ENCODE results near the gene ADCY9.
A peak's percentile ranks its signal among the peaks of the same experiment; 100 is the strongest.
"Not testable (repeated sequence)": the region's sequence is repeated elsewhere in the genome, so short reads cannot be mapped to it uniquely, and the experiment has no call there.

ADCY9 gene

GRCh38 chr16:4062212-4062802 is 53.9 kb downstream of the ADCY9 start:
- DNase-seq: no peak

- no peak for DNase-seq
Measured at GRCh38 chr16:4060823-4061222, 55.4 kb downstream of the ADCY9 start.

GRCh38 chr16:4060009-4060408 is 56.2 kb downstream of the ADCY9 start:
- no peak for DNase-seq

GRCh38 chr16:4058386-4058785 is 57.9 kb downstream of the ADCY9 start:
- DNase-seq: no peak

DNA sequence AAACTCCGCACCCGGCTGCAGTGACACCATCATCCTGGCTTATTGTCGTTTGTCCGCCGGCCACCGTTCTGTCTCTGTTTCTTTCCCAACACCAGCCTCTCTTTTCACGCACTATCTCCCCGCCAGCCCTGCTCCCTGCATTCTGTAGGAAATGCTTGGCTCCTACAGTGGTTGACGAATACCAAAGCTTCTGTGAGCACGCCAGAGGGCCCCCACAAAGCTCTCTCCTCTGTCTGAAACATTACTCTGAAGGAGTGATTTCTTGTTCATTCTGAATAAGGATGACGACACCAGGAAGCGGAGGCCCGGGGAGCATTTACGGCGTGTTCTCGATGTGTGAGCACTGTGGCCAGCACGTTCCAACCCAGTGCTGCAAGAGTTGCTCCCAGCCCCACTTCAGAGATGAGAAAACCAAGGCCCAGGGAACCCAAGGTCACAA is 58.8 kb downstream of the ADCY9 start:
- no peak for DNase-seq

DNA sequence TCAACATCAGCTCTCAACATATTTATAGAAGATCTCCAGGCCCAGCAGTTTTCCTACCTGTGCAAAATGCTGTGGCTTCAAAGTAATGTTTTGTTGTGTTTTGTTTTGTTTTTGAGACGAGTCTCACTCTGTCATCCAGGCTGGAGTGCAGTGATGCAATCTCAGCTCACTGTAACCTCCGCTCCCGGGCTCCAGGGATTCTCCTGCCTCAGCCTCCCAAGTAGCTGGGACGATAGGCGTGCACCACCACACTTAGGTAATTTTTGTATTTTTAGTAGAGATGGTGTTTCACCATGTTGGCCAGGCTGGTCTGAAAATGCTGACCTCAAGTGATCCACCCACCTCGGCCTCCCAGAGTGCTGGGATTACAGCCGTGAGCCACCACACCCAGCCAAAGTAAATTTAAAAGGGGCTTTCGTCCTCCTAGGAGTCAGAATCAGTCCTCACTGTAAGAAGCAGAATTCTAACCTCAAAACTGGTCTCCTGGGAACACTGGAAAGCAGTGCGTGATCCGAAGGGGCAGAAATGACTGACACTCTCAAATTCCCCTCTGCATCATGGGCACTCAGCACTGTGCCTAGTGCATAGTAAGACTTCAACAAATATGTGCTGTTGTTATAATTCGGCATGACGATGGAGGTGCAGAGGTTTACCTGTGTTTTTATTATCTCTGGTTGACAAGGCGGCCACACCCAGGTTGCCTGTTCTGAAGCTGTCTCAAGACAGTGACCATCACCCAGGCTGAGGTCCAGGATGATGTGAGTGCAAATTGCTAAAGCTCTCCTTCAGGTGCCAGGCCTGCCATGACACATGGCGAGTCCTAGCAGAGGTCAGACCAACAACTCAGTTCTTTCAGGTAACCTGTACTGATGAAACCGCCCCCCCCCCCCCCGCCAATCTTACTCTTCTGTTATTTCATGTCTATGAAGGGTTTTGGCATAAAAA is 59.8 kb downstream of the ADCY9 start:
- DNase-seq: no peak

DNA sequence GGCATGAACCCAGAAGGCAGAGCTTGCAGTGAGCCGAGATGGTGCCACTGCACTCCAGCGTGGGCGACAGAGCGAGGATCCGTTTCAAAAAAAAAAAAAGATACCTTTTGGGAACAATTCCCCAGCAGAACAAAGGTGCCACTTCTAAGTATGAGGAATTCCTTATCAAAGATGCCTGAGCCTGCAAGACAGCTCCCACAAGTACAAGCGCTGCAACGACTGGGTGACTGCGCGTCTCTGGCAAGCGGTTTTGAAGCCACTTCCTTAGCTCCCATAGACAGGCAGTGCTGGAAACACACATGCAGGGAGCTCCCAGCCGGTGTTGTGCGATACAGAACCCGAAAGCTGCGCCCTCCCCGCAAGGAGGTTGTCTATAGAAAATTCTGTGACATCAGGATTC is 60.5 kb downstream of the ADCY9 start:
- no peak for DNase-seq

GRCh38 chr16:4053301-4053845 is 62.9 kb downstream of the ADCY9 start:
- peak; percentile 85 to 89 for DNase-seq

GRCh38 chr16:4052801-4053293 is 63.4 kb downstream of the ADCY9 start:
- peak; percentile 19 to 25 for DNase-seq

- no peak for DNase-seq
Measured at GRCh38 chr16:4052096-4052495, 64.1 kb downstream of the ADCY9 start.

- DNase-seq: no peak
Measured at GRCh38 chr16:4051591-4051990, 64.7 kb downstream of the ADCY9 start.

GRCh38 chr16:4049031-4049430 is 67.2 kb downstream of the ADCY9 start:
- DNase-seq: no peak

GRCh38 chr16:4048481-4048880 is 67.8 kb downstream of the ADCY9 start:
- no peak for DNase-seq

DNA sequence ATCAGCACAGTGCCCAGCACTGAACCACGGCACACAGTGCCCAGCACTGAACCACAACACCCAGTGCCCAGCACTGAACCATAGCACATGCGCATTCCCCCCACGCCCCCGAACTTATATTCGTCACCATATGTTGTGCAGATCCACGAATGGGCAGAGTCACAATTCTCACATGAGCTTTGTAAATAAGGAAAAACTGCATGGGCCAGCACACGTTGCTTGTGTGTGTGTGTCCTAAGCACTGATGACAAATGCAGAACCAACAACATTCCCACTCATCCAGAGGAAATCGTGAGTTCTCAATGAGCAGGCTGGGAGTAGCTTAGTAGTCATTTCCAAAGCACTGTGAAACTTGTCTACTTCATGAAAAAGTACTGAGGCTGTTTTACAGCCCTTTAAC is 70.0 kb downstream of the ADCY9 start:
- DNase-seq: no peak

DNA sequence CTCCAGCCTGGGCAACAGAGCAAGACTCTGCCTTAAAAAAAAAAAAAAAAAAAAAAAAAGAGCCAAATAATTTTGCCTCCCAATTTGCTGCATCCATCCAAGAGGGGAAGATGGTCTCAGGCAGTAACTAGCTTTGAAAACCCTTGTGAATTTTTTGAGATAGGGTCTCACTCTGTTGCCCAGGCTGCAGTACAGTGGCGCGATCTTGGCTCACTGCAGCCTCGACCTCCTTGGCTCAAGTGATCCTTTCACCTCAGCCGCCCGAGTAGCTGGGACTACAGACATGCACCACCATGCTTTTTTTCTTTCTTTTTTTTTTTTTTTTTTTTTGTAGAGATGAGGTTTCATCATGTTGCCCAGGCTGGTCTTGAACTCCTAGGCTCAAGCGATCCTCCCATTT is 70.7 kb downstream of the ADCY9 start:
- not testable (repeated sequence) for DNase-seq

GRCh38 chr16:4042581-4042980 is 73.7 kb downstream of the ADCY9 start:
- DNase-seq: no peak

DNA sequence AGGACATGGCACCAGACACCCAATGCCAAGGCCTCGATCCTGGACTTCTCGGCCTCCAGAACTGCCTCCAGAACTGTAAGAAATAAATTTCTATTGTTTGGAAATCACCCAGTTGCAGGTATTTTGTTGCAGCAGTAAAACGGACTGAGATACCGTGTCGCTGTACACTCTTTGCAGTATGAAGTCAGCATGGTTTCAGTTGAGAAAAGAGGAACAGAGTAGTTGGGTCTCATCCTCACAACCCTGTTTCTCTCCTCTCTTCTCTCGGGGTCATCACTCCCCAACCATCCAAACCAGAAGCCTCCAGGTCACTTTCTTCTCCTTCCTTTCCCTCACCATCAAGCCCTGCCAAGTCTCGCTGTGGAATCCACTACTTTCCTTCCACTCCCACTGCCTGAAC is 77.8 kb downstream of the ADCY9 start:
- DNase-seq: no peak

GRCh38 chr16:4036952-4037351 is 79.3 kb downstream of the ADCY9 start:
- not testable (repeated sequence) for DNase-seq

DNA sequence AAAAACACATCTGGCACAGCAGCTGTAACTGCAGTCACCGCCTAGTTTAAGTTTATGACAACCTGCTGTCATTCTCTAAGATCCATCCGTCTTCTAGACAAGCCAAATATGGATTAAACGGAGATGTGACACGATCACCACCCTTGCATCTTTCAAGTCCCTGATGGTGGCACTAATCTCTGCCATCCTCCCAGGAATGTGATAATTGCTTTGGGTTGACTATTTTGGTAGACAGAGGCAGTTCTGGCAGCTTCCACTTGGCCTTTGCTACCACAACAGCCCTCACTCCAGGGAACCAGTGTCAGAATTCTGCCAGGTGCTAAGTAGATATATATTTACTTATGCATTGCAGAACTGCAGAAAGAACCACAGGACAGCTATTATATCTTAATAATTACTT is 81.3 kb downstream of the ADCY9 start:
- no peak for DNase-seq

DNA sequence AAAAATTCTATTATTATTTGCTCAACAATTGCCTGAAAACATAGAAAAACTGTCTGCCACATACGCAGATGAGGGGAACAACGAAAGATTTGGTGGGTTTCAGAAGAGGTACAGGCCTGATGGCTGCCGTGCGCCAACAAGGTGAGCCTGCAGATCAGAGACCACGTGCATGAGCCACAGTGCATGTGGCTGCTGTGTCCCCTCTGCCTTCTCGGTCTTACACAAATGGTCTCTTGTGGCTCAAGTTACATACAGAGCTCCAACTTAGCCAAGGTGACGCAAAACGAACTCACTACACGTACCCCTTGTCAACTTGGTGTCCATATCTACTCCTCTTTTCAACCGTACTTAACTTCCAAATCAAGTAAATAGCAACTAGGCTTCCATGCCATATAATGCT is 82.3 kb downstream of the ADCY9 start:
- no peak for DNase-seq

DNA sequence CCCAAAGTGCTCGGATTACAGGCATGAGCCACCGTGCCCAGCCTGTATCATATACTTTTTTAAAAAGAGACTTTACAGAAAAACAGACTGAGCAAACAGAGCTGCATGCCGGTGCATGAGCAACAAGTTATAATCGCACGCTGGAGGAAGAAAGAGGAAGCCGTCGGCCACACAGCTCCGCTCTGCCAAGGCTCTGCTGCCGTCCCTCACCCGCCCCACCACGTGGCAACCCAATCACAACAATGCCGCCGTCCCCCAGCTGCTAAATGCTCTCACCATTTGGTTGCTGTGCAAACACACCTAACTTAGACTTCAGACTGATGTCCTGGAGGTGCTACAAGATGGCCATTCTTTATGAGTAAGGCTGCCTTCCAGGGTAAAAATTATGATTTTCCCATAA is 83.5 kb downstream of the ADCY9 start:
- DNase-seq: peak; percentile 64 to 69

GRCh38 chr16:4028144-4028543 is 88.1 kb downstream of the ADCY9 start:
- DNase-seq: no peak

GRCh38 chr16:4026854-4027253 is 89.4 kb downstream of the ADCY9 start:
- no peak for DNase-seq

GRCh38 chr16:4025428-4025827 is 90.8 kb downstream of the ADCY9 start:
- DNase-seq: no peak
